GM18517 (cell line): ENCODE measurements around the gene CDH19.
"Not testable (repeated sequence)": the region's sequence is repeated elsewhere in the genome, so short reads cannot be mapped to it uniquely, and the experiment has no call there.

Experiments used
- ATAC-seq: cut with Tn5 transposase; IDR thresholded peaks from one replicate; pipeline ENCODE4 v1.9.1; 2021; ENCODE audit warnings: mild to moderate bottlenecking, moderate library complexity; ENCODE audit not compliant: unreplicated experiment

CDH19 gene

DNA sequence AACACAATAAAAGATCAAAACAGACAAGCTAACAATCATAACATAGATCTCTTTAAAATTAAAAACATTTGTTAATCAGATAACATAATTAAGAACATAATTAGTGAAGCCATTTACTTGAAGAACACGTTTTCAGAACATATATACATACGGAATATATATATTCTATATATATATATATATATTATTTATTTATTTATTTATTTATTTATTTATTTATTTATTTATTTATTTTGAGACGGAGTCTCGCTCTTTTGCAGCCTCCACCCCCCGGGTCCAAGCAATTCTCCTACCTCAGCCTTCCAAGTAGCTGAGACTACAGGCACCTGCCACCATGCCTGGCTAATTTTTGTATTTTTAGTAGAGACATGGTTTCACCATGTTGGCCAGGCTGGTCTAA lies 137.7 kb downstream of the CDH19 start:
- ATAC-seq: not testable (repeated sequence)

GRCh38 chr18:66461344-66461743 lies 142.5 kb downstream of the CDH19 start:
- ATAC-seq: no peak

GRCh38 chr18:66457245-66457644 lies 146.6 kb downstream of the CDH19 start:
- ATAC-seq: no peak
